GM12878 (cell line): ENCODE measurements around the gene COMMD7. TPM values are rescaled to one million over a fixed set of nuclear protein-coding genes. Genes with fewer than 3 reads are reported as not detected.

Experiments used
- GABPA ChIP-seq: IDR thresholded peaks from 2 replicates; pipeline ENCODE4 v1.6.1; 2014; ENCODE audit warnings: antibody characterized with exemption, low read depth, mild to moderate bottlenecking, inconsistent platforms
- MTA2 ChIP-seq: fragments of 450-650 bp; IDR thresholded peaks from 2 replicates; pipeline ENCODE4 v1.6.1; 2016; ENCODE audit warnings: low read depth, mild to moderate bottlenecking, moderate library complexity
- RUNX3 ChIP-seq: IDR thresholded peaks from 2 replicates; pipeline ENCODE4 v1.6.1; 2012; ENCODE audit warnings: low read length, inconsistent platforms
- SIX5 ChIP-seq: IDR thresholded peaks from 2 replicates; pipeline ENCODE4 v1.6.1; 2011; ENCODE audit warnings: mild to moderate bottlenecking, low read depth, low read length, moderate library complexity; ENCODE audit not compliant: severe bottlenecking
- TAF1 ChIP-seq: IDR thresholded peaks from 2 replicates; pipeline ENCODE4 v1.6.1; 2011; ENCODE audit warnings: mild to moderate bottlenecking, low read depth, low read length, borderline replicate concordance
- polyA plus RNA-seq, 11 experiments: library from polyadenylated mRNA; depleted of rRNA in 4 of 11; unstranded in 6 of 11; stranded (reverse) in 5 of 11; fragments of >200 nt; fragmentation: Nextera tagmentation in 4 of 11; fragmentation: Illumina TruSeq in 1 of 11; extraction: Ambion mirVana in 4 of 11; extraction: Trizol in 1 of 11; gene quantifications; 1 replicate in 1 of 11; 2 replicates in 10 of 11; pipeline versions ENCODE4 v1.2.1 to v1.2.3, GENCODE V29; 2011 to 2016; ENCODE audit warnings: inconsistent platforms in 2 of 11, missing spikeins in 2 of 11, low read depth in 1 of 11
- total RNA-seq, 4 experiments: library from RNA; depleted of rRNA in 3 of 4; stranded (reverse); fragments of >200 nt in 3 of 4; fragmentation: Illumina TruSeq in 1 of 4; extraction: Trizol in 1 of 4; gene quantifications; 2 replicates each; pipeline versions ENCODE4 v1.2.1 to v1.2.3, GENCODE V29; 2013 to 2021
- TF ChIP-seq, protein P1 (sequence below), 3 experiments: IDR thresholded peaks in 2 of 3; conservative IDR thresholded peaks in 1 of 3; 2 replicates each; pipeline ENCODE4 v1.5.1; 2011; ENCODE audit warnings: low read depth in 3 of 3, low read length in 3 of 3, mild to moderate bottlenecking in 3 of 3, control low read depth in 2 of 3, moderate library complexity in 2 of 3, inconsistent platforms in 1 of 3, mixed read lengths in 1 of 3; ENCODE audit not compliant: control insufficient read depth in 2 of 3, insufficient read depth in 1 of 3; ENCODE audit errors: extremely low read depth in 1 of 3
- TF ChIP-seq, protein P2 (sequence below): fragments of 450-650 bp; conservative IDR thresholded peaks from 2 replicates; pipeline ENCODE4 v1.6.1; 2017; ENCODE audit warnings: mild to moderate bottlenecking, moderate library complexity
- TF ChIP-seq, protein P3 (sequence below): fragments of 450-650 bp; IDR thresholded peaks from 2 replicates; pipeline ENCODE4 v1.6.1; 2017; ENCODE audit warnings: mild to moderate bottlenecking, moderate library complexity
- TF ChIP-seq, protein P4 (sequence below): fragments of 450-650 bp; IDR thresholded peaks from 2 replicates; pipeline ENCODE4 v1.6.1; 2016; ENCODE audit warnings: mild to moderate bottlenecking, moderate library complexity, borderline replicate concordance
- TF ChIP-seq, protein P5 (sequence below): IDR thresholded peaks from 2 replicates; pipeline ENCODE4 v1.6.1; 2012; ENCODE audit warnings: low read length, inconsistent platforms

Gene COMMD7
- total and polyA plus RNA-seq, 10 of the 15 experiments (the other 5 are each of a cell fraction or from before 2014, with no cell fraction given), result 9.1 to 61.0 (median 27.7) TPM

DNA sequence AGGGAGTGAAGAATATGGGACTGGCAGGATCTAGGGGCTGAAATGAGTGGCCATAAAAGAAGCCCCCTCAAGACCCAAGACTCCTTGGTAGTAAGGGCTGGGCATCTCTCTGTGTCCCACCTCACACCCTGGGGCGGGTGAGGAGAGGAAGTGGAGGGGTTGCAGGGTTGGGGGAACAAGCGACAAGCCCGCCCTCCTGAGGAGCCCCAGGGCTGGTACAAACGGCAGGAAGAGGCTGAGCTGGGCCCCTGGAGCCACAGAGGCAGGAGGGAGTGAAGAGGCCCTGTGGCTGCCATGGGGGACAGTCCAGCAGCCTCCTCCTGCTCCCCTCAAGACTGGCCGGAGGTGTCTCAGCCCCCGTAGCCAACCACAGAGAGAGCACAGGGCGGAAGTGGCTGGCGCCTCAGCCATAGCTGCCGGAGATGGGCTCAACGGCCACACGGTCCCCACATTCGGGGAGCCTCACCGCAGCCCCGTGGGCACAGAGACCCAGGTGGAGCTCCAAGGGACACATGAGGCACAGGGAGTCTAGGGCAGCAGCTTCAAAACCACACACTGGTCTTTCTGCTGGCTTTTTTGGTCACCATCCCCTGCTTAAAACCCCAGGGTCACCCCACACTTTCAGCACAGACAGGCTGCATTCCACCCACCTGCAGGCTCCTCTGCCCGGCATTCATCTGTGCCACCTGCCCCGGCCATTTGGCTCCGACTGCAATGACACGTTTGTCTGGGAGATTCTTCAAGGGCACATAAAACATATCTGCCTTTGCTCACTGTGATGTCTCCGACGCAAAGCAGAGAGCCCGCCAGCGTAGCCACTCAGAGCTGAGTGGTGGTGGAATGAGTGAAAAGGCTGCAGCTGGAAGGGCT lies 70.0 kb downstream of the COMMD7 start (continued):
- TF ChIP-seq GABPA (0 out of 2 replicates have a peak, but pooled peaks have one; percentile 13), TAF1 (peak; percentile 55; the same call in 1 of the 2 replicates), SIX5 (no peak), MTA2 (peak; percentile 25; the same call in 1 of the 2 replicates), RUNX3 (peak; percentile 83)
- TF ChIP-seq, protein P1, sequence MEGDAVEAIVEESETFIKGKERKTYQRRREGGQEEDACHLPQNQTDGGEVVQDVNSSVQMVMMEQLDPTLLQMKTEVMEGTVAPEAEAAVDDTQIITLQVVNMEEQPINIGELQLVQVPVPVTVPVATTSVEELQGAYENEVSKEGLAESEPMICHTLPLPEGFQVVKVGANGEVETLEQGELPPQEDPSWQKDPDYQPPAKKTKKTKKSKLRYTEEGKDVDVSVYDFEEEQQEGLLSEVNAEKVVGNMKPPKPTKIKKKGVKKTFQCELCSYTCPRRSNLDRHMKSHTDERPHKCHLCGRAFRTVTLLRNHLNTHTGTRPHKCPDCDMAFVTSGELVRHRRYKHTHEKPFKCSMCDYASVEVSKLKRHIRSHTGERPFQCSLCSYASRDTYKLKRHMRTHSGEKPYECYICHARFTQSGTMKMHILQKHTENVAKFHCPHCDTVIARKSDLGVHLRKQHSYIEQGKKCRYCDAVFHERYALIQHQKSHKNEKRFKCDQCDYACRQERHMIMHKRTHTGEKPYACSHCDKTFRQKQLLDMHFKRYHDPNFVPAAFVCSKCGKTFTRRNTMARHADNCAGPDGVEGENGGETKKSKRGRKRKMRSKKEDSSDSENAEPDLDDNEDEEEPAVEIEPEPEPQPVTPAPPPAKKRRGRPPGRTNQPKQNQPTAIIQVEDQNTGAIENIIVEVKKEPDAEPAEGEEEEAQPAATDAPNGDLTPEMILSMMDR (IDR thresholded peaks at IDR 0.05 in 2 of 3, conservative IDR thresholded peaks at IDR 0.05 in 1 of 3; ENCODE audit: control insufficient read depth in 2 of 3, extremely low read depth in 1 of 3, insufficient read depth in 1 of 3, low read depth in 3 of 3, low read length in 3 of 3), result 0 out of 6 replicates have a peak, but pooled peaks of 1 of the 3 experiments have one; percentile 7
- TF ChIP-seq, protein P2, sequence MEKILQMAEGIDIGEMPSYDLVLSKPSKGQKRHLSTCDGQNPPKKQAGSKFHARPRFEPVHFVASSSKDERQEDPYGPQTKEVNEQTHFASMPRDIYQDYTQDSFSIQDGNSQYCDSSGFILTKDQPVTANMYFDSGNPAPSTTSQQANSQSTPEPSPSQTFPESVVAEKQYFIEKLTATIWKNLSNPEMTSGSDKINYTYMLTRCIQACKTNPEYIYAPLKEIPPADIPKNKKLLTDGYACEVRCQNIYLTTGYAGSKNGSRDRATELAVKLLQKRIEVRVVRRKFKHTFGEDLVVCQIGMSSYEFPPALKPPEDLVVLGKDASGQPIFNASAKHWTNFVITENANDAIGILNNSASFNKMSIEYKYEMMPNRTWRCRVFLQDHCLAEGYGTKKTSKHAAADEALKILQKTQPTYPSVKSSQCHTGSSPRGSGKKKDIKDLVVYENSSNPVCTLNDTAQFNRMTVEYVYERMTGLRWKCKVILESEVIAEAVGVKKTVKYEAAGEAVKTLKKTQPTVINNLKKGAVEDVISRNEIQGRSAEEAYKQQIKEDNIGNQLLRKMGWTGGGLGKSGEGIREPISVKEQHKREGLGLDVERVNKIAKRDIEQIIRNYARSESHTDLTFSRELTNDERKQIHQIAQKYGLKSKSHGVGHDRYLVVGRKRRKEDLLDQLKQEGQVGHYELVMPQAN, result no peak
- TF ChIP-seq, protein P3, sequence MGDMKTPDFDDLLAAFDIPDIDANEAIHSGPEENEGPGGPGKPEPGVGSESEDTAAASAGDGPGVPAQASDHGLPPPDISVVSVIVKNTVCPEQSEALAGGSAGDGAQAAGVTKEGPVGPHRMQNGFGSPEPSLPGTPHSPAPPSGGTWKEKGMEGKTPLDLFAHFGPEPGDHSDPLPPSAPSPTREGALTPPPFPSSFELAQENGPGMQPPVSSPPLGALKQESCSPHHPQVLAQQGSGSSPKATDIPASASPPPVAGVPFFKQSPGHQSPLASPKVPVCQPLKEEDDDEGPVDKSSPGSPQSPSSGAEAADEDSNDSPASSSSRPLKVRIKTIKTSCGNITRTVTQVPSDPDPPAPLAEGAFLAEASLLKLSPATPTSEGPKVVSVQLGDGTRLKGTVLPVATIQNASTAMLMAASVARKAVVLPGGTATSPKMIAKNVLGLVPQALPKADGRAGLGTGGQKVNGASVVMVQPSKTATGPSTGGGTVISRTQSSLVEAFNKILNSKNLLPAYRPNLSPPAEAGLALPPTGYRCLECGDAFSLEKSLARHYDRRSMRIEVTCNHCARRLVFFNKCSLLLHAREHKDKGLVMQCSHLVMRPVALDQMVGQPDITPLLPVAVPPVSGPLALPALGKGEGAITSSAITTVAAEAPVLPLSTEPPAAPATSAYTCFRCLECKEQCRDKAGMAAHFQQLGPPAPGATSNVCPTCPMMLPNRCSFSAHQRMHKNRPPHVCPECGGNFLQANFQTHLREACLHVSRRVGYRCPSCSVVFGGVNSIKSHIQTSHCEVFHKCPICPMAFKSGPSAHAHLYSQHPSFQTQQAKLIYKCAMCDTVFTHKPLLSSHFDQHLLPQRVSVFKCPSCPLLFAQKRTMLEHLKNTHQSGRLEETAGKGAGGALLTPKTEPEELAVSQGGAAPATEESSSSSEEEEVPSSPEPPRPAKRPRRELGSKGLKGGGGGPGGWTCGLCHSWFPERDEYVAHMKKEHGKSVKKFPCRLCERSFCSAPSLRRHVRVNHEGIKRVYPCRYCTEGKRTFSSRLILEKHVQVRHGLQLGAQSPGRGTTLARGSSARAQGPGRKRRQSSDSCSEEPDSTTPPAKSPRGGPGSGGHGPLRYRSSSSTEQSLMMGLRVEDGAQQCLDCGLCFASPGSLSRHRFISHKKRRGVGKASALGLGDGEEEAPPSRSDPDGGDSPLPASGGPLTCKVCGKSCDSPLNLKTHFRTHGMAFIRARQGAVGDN, result 0 out of 2 replicates have a peak, but pooled peaks have one; percentile 45
- TF ChIP-seq, protein P4, sequence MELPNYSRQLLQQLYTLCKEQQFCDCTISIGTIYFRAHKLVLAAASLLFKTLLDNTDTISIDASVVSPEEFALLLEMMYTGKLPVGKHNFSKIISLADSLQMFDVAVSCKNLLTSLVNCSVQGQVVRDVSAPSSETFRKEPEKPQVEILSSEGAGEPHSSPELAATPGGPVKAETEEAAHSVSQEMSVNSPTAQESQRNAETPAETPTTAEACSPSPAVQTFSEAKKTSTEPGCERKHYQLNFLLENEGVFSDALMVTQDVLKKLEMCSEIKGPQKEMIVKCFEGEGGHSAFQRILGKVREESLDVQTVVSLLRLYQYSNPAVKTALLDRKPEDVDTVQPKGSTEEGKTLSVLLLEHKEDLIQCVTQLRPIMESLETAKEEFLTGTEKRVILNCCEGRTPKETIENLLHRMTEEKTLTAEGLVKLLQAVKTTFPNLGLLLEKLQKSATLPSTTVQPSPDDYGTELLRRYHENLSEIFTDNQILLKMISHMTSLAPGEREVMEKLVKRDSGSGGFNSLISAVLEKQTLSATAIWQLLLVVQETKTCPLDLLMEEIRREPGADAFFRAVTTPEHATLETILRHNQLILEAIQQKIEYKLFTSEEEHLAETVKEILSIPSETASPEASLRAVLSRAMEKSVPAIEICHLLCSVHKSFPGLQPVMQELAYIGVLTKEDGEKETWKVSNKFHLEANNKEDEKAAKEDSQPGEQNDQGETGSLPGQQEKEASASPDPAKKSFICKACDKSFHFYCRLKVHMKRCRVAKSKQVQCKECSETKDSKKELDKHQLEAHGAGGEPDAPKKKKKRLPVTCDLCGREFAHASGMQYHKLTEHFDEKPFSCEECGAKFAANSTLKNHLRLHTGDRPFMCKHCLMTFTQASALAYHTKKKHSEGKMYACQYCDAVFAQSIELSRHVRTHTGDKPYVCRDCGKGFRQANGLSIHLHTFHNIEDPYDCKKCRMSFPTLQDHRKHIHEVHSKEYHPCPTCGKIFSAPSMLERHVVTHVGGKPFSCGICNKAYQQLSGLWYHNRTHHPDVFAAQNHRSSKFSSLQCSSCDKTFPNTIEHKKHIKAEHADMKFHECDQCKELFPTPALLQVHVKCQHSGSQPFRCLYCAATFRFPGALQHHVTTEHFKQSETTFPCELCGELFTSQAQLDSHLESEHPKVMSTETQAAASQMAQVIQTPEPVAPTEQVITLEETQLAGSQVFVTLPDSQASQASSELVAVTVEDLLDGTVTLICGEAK, result peak; percentile 19; the same call in 1 of the 2 replicates
- TF ChIP-seq, protein P5, sequence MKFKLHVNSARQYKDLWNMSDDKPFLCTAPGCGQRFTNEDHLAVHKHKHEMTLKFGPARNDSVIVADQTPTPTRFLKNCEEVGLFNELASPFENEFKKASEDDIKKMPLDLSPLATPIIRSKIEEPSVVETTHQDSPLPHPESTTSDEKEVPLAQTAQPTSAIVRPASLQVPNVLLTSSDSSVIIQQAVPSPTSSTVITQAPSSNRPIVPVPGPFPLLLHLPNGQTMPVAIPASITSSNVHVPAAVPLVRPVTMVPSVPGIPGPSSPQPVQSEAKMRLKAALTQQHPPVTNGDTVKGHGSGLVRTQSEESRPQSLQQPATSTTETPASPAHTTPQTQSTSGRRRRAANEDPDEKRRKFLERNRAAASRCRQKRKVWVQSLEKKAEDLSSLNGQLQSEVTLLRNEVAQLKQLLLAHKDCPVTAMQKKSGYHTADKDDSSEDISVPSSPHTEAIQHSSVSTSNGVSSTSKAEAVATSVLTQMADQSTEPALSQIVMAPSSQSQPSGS, result no peak
